ENCODE results near the gene MST1.

GRCh38 chr3:49681543-49681942, 7.7 kb downstream of the MST1 start:
- TF ChIP-seq CTCF (IDR thresholded peaks at IDR 0.05) = no peak
- TF ChIP-seq EZH2 (IDR thresholded peaks at IDR 0.05) = no peak
